Measurements from ENCODE around the gene GCAT. TPM values are rescaled to one million over a fixed set of nuclear protein-coding genes. Genes with fewer than 3 reads are reported as not detected.

The GCAT gene
- total RNA-seq, 4 donors from 2014 or later: 11.6 to 15.2 (median 12.3) TPM

- no peak for DNase-seq (ENCODE audit: extremely low spot score)
- TF ChIP-seq POLR2A (IDR thresholded peaks at IDR 0.05; ENCODE audit: low read depth) (no peak), EP300 (IDR thresholded peaks at IDR 0.05) (no peak), CTCF (IDR thresholded peaks at IDR 0.05) (no peak), POLR2AphosphoS5 (IDR thresholded peaks at IDR 0.05) (no peak)
- WGBS: 90% methylated on average over 15 of the region's 17 CpGs
- H3K27me3 ChIP-seq: no peaks in the 10 kb centered on the region
- peaks cover 39 to 84% (median 80%) of the 10 kb centered on the region in 4 donors for H3K36me3 ChIP-seq
- H3K4me3 ChIP-seq: no peak overlapping the region
- no peaks in the 10 kb centered on the region for H3K9me3 ChIP-seq
- intact Hi-C loops (cut with DNase I): no loop called here
- H3K4me1 ChIP-seq: peaks cover 1 to 5% (median 4%) of the 10 kb centered on the region in 4 donors
- no peak overlapping the region for H3K27ac ChIP-seq (replicated peaks in 1 of 4)
These were observed 35.9 kb upstream of the GCAT start for GRCh38 chr22:37771702-37772427.

GRCh38 chr22:37774728-37775127 is 33.0 kb upstream of the GCAT start:
- H3K36me3 ChIP-seq: peaks cover 22 to 56% (median 52%) of the 10 kb centered on the region in 4 donors
- intact Hi-C loops (cut with DNase I): no loop called here

GRCh38 chr22:37775785-37776638 is 31.7 kb upstream of the GCAT start:
- intact Hi-C loops (cut with DNase I): no loop called here
- TF ChIP-seq POLR2AphosphoS5 (IDR thresholded peaks at IDR 0.05) (no peak), EP300 (IDR thresholded peaks at IDR 0.05) (no peak), POLR2A (IDR thresholded peaks at IDR 0.05; ENCODE audit: low read depth) (no peak), CTCF (IDR thresholded peaks at IDR 0.05) (no peak)
- Histone ChIP-seq H3K9me3 (no peaks in the 10 kb centered on the region), H3K27ac (replicated peaks in 1 of 4) (peak overlapping the region in 2 of 4 donors; percentile 3 to 11), H3K36me3 (peaks cover 20 to 43% (median 41%) of the 10 kb centered on the region in 4 donors), H3K4me3 (no peak overlapping the region), H3K27me3 (no peaks in the 10 kb centered on the region), H3K4me1 (peaks cover 8 to 12% (median 12%) of the 10 kb centered on the region in 4 donors)
- DNase-seq (ENCODE audit: extremely low spot score): no peak
- WGBS: 71% methylated on average over 17 of the region's 17 CpGs

More at GRCh38 chr22:37774728-37775127, 33.0 kb upstream of the GCAT start:
- Histone ChIP-seq H3K27ac (replicated peaks in 1 of 4) (no peak overlapping the region), H3K4me1 (peaks cover 8 to 12% (median 12%) of the 10 kb centered on the region in 4 donors), H3K27me3 (no peaks in the 10 kb centered on the region), H3K9me3 (no peaks in the 10 kb centered on the region), H3K4me3 (no peak overlapping the region)
- no peak for TF ChIP-seq POLR2AphosphoS5 (IDR thresholded peaks at IDR 0.05)
- TF ChIP-seq CTCF (IDR thresholded peaks at IDR 0.05): no peak
- no peak for TF ChIP-seq POLR2A (IDR thresholded peaks at IDR 0.05; ENCODE audit: low read depth)
- TF ChIP-seq EP300 (IDR thresholded peaks at IDR 0.05): no peak
- no CpG with 5 or more reads among the region's 3 CpGs for WGBS
- DNase-seq (ENCODE audit: extremely low spot score): no peak

- no peak for DNase-seq (ENCODE audit: extremely low spot score)
- Histone ChIP-seq H3K36me3 (peaks cover 15 to 37% (median 35%) of the 10 kb centered on the region in 4 donors), H3K9me3 (no peaks in the 10 kb centered on the region), H3K27ac (replicated peaks in 1 of 4) (peak overlapping the region in 3 of 4 donors; percentile 3 to 34 (median 11)), H3K4me1 (peaks cover 8 to 12% (median 12%) of the 10 kb centered on the region in 4 donors), H3K4me3 (no peak overlapping the region), H3K27me3 (no peaks in the 10 kb centered on the region)
- WGBS: 86% methylated on average over 10 of the region's 10 CpGs
- no peak for TF ChIP-seq POLR2AphosphoS5 (IDR thresholded peaks at IDR 0.05)
- no peak for TF ChIP-seq EP300 (IDR thresholded peaks at IDR 0.05)
- no peak for TF ChIP-seq POLR2A (IDR thresholded peaks at IDR 0.05; ENCODE audit: low read depth)
- TF ChIP-seq CTCF (IDR thresholded peaks at IDR 0.05): no peak
- intact Hi-C loops (cut with DNase I): no loop called here
These were observed 31.1 kb upstream of the GCAT start for GRCh38 chr22:37776639-37777005.

Data from esophagus muscularis mucosa (tissue), 4 donors.